KMS-11 (cell line): ENCODE data around the gene SNAPC5.

Source experiments
- H2AFZ ChIP-seq: fragments of 200-600 bp; sonication (generic); 2 replicates; pipeline ENCODE4 v1.6.1; 2016; ENCODE audit warnings: antibody characterized with exemption, mixed run types, low read depth
- H3K27ac ChIP-seq: fragments of 200-600 bp; sonication (generic); 2 replicates; pipeline ENCODE4 v1.6.1; 2016; ENCODE audit warnings: mild to moderate bottlenecking, mixed run types
- H3K27me3 ChIP-seq: fragments of 200-600 bp; sonication (generic); 2 replicates; pipeline ENCODE4 v1.6.1; 2017; ENCODE audit warnings: mild to moderate bottlenecking, low read depth, mixed run types, moderate library complexity; ENCODE audit not compliant: insufficient read depth
- H3K36me3 ChIP-seq: fragments of 200-600 bp; sonication (generic); 2 replicates; pipeline ENCODE4 v1.6.1; 2017; ENCODE audit warnings: mild to moderate bottlenecking, mixed run types; ENCODE audit not compliant: insufficient read depth
- H3K4me1 ChIP-seq: fragments of 200-600 bp; sonication (generic); 2 replicates; pipeline ENCODE4 v1.6.1; 2016; ENCODE audit warnings: mild to moderate bottlenecking, low read depth, mixed run types; ENCODE audit not compliant: poor library complexity, severe bottlenecking
- H3K4me2 ChIP-seq: fragments of 200-600 bp; sonication (generic); 2 replicates; pipeline ENCODE4 v1.7.0; 2016; ENCODE audit warnings: mild to moderate bottlenecking, mixed run types
- H3K4me3 ChIP-seq: fragments of 200-600 bp; sonication (generic); IDR thresholded peaks from 2 replicates; pipeline ENCODE4 v1.6.1; 2017; ENCODE audit warnings: low read depth, low read length, mixed read lengths; ENCODE audit not compliant: insufficient read depth
- H3K79me2 ChIP-seq: fragments of 200-600 bp; sonication (generic); 2 replicates; pipeline ENCODE4 v1.6.1; 2016; ENCODE audit warnings: low read depth, mixed run types; ENCODE audit not compliant: insufficient read depth
- H3K9ac ChIP-seq: fragments of 200-600 bp; sonication (generic); 2 replicates; pipeline ENCODE4 v1.6.1; 2016; ENCODE audit warnings: mild to moderate bottlenecking, mixed run types
- H4K20me1 ChIP-seq: fragments of 200-600 bp; sonication (generic); 2 replicates; pipeline ENCODE4 v1.6.1; 2016; ENCODE audit warnings: mild to moderate bottlenecking, mixed run types; ENCODE audit not compliant: insufficient read depth
- CTCF ChIP-seq: fragments of 200-600 bp; sonication (generic); conservative IDR thresholded peaks from 2 replicates; pipeline ENCODE4 v1.6.1; 2017; ENCODE audit warnings: low read depth, mild to moderate bottlenecking, antibody characterized with exemption, low read length, moderate library complexity, mixed read lengths

SNAPC5 gene

GRCh38 chr15:66456211-66456610 is 41.4 kb downstream of the SNAPC5 start:
- H3K27ac ChIP-seq, result no peak overlapping the region

GRCh38 chr15:66454143-66454542 is 43.4 kb downstream of the SNAPC5 start:
- no peaks in the 10 kb centered on the region for H3K36me3 ChIP-seq
- no peak overlapping the region for H3K4me3 ChIP-seq

More at GRCh38 chr15:66456211-66456610, 41.4 kb downstream of the SNAPC5 start:
- no peak overlapping the region for H3K4me3 ChIP-seq
- no peaks in the 10 kb centered on the region for H3K79me2 ChIP-seq
- no peak for TF ChIP-seq CTCF
- H3K4me1 ChIP-seq, result no peaks in the 10 kb centered on the region
- H3K36me3 ChIP-seq, result no peaks in the 10 kb centered on the region
- H2AFZ ChIP-seq, result no peak overlapping the region
- H3K4me2 ChIP-seq, result no peak overlapping the region
- H3K27me3 ChIP-seq, result no peaks in the 10 kb centered on the region
- H3K9ac ChIP-seq, result no peak overlapping the region
- H4K20me1 ChIP-seq, result no peaks in the 10 kb centered on the region

DNA sequence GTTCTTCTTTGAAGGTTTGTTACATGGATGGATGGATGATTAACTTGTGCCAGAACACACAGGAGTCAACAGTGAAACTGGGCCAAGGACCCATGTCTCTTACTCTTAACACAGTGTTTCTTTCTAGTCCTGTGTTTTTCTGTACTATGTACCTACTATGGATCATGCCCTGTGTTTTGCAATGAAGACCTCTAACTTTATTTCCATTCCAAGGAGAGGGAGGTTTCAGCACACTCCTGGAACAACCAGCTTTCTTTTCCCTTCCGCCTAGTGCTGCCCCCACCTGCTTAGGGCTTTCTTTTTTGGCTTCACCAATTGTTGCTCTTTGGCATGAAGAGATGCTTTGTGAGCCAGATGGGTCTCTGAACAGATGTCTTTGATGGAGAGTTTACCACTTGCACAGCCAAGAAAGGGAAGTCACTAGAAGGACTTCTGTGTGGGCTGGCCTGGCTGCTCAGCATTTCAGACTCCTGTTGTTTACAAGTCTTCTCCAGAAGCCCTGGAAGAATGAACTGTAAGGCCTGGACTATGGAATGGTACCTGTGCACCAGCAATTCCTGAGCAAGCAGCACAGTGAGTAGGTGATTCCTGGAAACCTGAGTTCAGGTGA is 44.5 kb downstream of the SNAPC5 start:
- H2AFZ ChIP-seq, result no peak overlapping the region
- H3K9ac ChIP-seq, result no peak overlapping the region
- H3K4me1 ChIP-seq, result no peaks in the 10 kb centered on the region
- TF ChIP-seq CTCF, result no peak
- H3K36me3 ChIP-seq, result no peaks in the 10 kb centered on the region
- H4K20me1 ChIP-seq, result no peaks in the 10 kb centered on the region
- H3K4me2 ChIP-seq, result no peak overlapping the region
- H3K27me3 ChIP-seq, result no peaks in the 10 kb centered on the region
- H3K79me2 ChIP-seq, result no peaks in the 10 kb centered on the region
- H3K4me3 ChIP-seq, result no peak overlapping the region
- H3K27ac ChIP-seq, result no peak overlapping the region

More at GRCh38 chr15:66454143-66454542, 43.4 kb downstream of the SNAPC5 start:
- no peak overlapping the region for H2AFZ ChIP-seq
- no peaks in the 10 kb centered on the region for H4K20me1 ChIP-seq
- H3K4me2 ChIP-seq, result no peak overlapping the region
- no peaks in the 10 kb centered on the region for H3K27me3 ChIP-seq
- no peak for TF ChIP-seq CTCF
- H3K27ac ChIP-seq, result no peak overlapping the region
- no peaks in the 10 kb centered on the region for H3K4me1 ChIP-seq
- no peaks in the 10 kb centered on the region for H3K79me2 ChIP-seq
- H3K9ac ChIP-seq, result no peak overlapping the region

GRCh38 chr15:66452420-66452819 is 45.1 kb downstream of the SNAPC5 start:
- H3K79me2 ChIP-seq, result no peaks in the 10 kb centered on the region
- no peak for TF ChIP-seq CTCF
- H4K20me1 ChIP-seq, result no peaks in the 10 kb centered on the region
- H3K9ac ChIP-seq, result no peak overlapping the region
- H3K27ac ChIP-seq, result no peak overlapping the region
- no peaks in the 10 kb centered on the region for H3K27me3 ChIP-seq
- H3K4me1 ChIP-seq, result no peaks in the 10 kb centered on the region
- no peaks in the 10 kb centered on the region for H3K36me3 ChIP-seq
- no peak overlapping the region for H2AFZ ChIP-seq
- H3K4me3 ChIP-seq, result no peak overlapping the region
- H3K4me2 ChIP-seq, result no peak overlapping the region
